ENCODE results near the gene C1orf141.
A peak's percentile ranks its signal among the peaks of the same experiment; 100 is the strongest.

Gene C1orf141

DNA sequence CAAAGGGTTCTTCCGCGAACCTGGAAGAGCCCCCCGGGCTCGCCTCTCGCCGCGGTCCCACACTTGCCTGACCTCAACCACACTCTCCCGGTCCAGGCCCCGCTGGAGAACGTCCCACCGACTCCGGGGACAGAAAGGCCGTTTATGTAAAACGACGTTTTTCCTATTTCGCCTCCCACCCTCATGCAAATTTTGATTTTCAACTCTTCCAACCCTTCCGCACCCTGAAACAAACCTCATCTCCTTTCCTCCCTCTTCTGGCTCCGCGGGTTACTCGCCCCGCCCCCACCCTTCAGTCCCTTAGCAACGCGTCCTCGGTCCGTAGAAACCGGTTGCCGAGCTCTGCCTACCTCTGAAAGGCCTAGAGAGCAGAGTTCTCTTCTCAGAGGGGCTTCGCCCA is at the start of gene C1orf141:
Gene C1orf141, minus strand, starts transcription at position 276 of the 400 bp plus-strand sequence. CDS start 7,730 bp downstream, outside the sequence.
- Mint-ChIP-seq H3K4me3 (peak within 1 kb of the TSS; percentile 83), H3K9me3 (no peaks in the 10 kb centered on the region), H3K36me3 (no peaks in the 10 kb centered on the region), H3K27ac (peak within 1 kb of the TSS; percentile 48), H3K4me1 (peaks cover 7% of the 10 kb centered on the region), H3K27me3 (peaks cover 3% of the 10 kb centered on the region)

DNA sequence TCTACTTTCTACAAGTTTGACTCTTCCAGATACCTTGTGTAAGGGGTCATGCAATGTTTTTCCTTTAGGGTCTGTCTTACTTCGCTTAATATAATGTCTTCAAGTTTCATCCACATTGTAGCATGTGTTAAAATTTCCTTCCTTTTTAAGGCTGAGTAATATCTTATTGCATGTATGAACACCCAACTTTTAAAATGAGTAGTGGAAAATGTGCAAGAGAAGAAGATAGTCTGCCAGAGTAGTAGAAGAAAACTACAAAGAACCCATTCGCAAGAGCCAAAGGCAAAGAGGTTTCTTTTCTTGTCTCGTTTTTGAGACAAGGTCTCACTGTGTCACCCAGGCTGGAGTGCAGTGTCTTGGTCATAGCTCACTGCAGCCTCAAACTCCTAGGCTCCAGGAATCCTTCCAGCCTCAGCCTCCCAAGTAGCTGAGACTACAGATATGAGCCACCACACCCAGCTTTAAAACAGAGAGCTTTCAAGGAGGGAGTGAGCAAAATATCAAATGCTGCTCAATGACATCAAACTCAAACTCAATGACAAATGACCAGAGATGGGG is 40.8 kb upstream of the C1orf141 start:
- Mint-ChIP-seq H3K27me3 (no peaks in the 10 kb centered on the region), H3K27ac (peak overlapping the region; percentile 95), H3K4me3 (peak overlapping the region; percentile 43), H3K4me1 (peaks cover 66% of the 10 kb centered on the region), H3K9me3 (no peaks in the 10 kb centered on the region), H3K36me3 (peaks cover 5% of the 10 kb centered on the region)

- no peaks in the 10 kb centered on the region for H3K27me3 Mint-ChIP-seq
- H3K27ac Mint-ChIP-seq, result peak overlapping the region; percentile 95
- H3K4me1 Mint-ChIP-seq, result peaks cover 71% of the 10 kb centered on the region
- peaks cover 5% of the 10 kb centered on the region for H3K36me3 Mint-ChIP-seq
- no peak overlapping the region for H3K4me3 Mint-ChIP-seq
- no peaks in the 10 kb centered on the region for H3K9me3 Mint-ChIP-seq
Measured at GRCh38 chr1:67174716-67175284, 40.0 kb upstream of the C1orf141 start.

DNA sequence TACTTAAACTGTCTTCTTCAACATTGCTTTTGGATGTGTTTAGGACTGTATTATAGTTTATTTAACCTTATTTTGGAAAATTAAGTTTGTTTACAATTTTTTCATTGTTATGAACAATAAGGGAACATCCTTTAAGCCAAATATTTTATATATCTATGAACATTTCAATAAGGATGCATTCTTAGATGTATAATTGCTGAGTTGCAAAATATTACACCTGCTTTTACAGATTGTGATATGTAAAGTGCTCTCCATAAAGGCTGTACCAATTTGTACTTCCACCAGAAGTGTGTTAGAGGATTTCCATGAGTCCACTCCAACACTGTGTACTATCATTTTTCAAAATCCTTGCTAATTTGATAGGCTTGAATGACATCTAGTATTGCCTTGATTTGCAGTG is 39.2 kb upstream of the C1orf141 start:
- no peak overlapping the region for H3K27ac Mint-ChIP-seq

GRCh38 chr1:67171978-67172377 is 37.2 kb upstream of the C1orf141 start:
- Mint-ChIP-seq H3K36me3 (peaks cover 5% of the 10 kb centered on the region), H3K9me3 (no peaks in the 10 kb centered on the region), H3K4me3 (peak overlapping the region; percentile 71), H3K27me3 (no peaks in the 10 kb centered on the region), H3K27ac (peak overlapping the region; percentile 97), H3K4me1 (peaks cover 70% of the 10 kb centered on the region)

More for the DNA sequence above, 39.2 kb upstream of the C1orf141 start:
- Mint-ChIP-seq H3K4me1 (peaks cover 70% of the 10 kb centered on the region), H3K4me3 (no peak overlapping the region), H3K36me3 (peaks cover 5% of the 10 kb centered on the region), H3K9me3 (no peaks in the 10 kb centered on the region), H3K27me3 (no peaks in the 10 kb centered on the region)

DNA sequence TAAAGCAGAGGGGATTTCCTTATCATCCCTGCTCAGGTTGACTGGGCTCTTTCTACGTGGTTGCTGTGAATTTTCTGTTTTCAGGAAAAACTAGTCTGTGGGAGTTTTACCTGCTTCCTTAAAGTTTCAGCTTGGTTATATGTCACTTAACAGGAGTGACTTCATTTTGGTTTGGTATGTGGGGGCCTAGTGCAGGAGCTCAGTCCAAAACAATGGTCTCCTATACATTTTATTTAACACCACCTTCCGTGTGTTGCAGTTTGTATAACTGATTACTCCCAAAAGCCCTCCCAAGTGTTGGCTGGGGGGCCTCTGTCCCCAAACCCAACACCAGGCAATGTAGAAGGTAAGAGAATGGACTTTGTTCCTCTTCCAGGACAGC is 36.8 kb upstream of the C1orf141 start:
- Mint-ChIP-seq H3K9me3 (no peaks in the 10 kb centered on the region), H3K27ac (peak overlapping the region; percentile 97), H3K4me3 (peak overlapping the region; percentile 71), H3K27me3 (no peaks in the 10 kb centered on the region), H3K36me3 (peaks cover 5% of the 10 kb centered on the region), H3K4me1 (peaks cover 70% of the 10 kb centered on the region)

- H3K27me3 Mint-ChIP-seq, result no peaks in the 10 kb centered on the region
- H3K4me1 Mint-ChIP-seq, result peaks cover 72% of the 10 kb centered on the region
- no peaks in the 10 kb centered on the region for H3K9me3 Mint-ChIP-seq
- H3K4me3 Mint-ChIP-seq, result peak overlapping the region; percentile 71
- H3K27ac Mint-ChIP-seq, result peak overlapping the region; percentile 97
- peaks cover 3% of the 10 kb centered on the region for H3K36me3 Mint-ChIP-seq
Measured at GRCh38 chr1:67170751-67171573, 36.2 kb upstream of the C1orf141 start.

DNA sequence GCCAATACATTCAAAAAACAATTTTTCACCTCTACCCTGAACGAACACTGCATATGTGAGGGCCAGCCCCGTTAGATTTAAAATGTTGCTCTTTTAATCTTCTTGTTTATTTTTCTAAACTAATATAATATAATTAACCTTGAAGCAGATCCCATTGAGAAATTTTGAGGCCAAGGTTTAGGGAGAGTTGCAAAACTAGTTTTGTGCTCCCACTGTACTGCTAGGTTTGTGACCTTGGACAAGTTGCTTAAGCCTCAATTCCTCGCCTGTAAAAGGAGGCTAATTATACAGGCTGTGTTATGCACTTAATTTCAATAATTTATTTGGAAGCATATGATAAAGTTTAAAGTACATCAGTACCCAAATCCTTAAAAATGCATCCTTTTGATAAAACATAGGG is 35.2 kb upstream of the C1orf141 start:
- Mint-ChIP-seq H3K4me3 (no peak overlapping the region), H3K4me1 (peaks cover 68% of the 10 kb centered on the region), H3K27ac (no peak overlapping the region), H3K9me3 (no peaks in the 10 kb centered on the region), H3K36me3 (no peaks in the 10 kb centered on the region), H3K27me3 (no peaks in the 10 kb centered on the region)

DNA sequence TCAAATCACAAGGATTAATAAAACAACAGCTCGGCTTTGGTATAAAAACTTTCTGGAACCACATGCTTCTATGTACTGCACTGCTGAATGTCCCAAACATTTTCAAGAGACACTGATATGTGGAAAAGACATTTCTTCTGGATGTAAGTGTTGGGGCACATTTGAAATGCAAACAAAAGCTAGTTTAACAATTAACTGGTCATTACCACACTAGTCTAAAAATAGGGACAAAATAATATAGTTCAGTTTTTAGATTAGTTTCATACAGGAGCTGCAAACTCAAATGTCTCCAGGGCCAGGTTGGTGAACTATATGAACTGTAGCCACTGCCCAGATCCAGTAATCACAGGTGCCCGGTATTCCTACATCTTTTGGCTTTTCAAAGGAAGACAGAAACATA is 34.7 kb upstream of the C1orf141 start:
- peaks cover 2% of the 10 kb centered on the region for H3K36me3 Mint-ChIP-seq

DNA sequence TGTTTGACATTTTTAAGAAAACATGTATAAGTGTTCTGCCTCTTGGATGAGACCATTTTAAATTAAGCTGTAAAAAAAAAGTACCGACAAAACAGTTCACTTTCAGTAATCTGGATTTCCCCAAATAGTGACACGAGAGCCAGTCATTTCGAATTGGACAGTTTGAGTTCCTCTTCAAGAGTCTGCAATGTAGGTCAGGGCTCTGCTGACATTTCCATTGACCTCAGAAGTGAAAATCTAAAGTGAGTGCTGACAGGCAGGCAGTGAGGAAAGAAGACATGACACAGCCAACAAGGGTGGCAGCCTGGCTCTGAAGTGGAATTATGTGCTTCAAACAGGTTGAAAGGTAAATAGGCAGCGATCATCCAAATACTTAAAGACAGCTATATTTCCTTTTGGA is 31.4 kb upstream of the C1orf141 start, which contains the start of gene IL23R:
Gene IL23R, plus strand, starts transcription at position 259 of the 400 bp plus-strand sequence. CDS start 1,667 bp downstream, outside the sequence.
- Mint-ChIP-seq H3K4me1 (peaks cover 52% of the 10 kb centered on the region), H3K36me3 (peaks cover 2% of the 10 kb centered on the region), H3K9me3 (no peaks in the 10 kb centered on the region), H3K27me3 (no peaks in the 10 kb centered on the region), H3K4me3 (peak within 1 kb of the TSS; percentile 57), H3K27ac (peak within 1 kb of the TSS; percentile 80)

More for the DNA sequence above, 34.7 kb upstream of the C1orf141 start:
- Mint-ChIP-seq H3K27me3 (no peaks in the 10 kb centered on the region), H3K9me3 (no peaks in the 10 kb centered on the region), H3K4me3 (no peak overlapping the region), H3K27ac (no peak overlapping the region), H3K4me1 (peaks cover 66% of the 10 kb centered on the region)

GRCh38 chr1:67165468-67166041 is 30.8 kb upstream of the C1orf141 start:
- H3K4me1 Mint-ChIP-seq, result peaks cover 46% of the 10 kb centered on the region
- H3K27ac Mint-ChIP-seq, result no peak overlapping the region
- H3K27me3 Mint-ChIP-seq, result no peaks in the 10 kb centered on the region
- H3K4me3 Mint-ChIP-seq, result no peak overlapping the region
- no peaks in the 10 kb centered on the region for H3K9me3 Mint-ChIP-seq
- peaks cover 2% of the 10 kb centered on the region for H3K36me3 Mint-ChIP-seq

- peak overlapping the region; percentile 26 for H3K4me3 Mint-ChIP-seq
- peaks cover 48% of the 10 kb centered on the region for H3K4me1 Mint-ChIP-seq
Measured at GRCh38 chr1:67162954-67163353, 28.2 kb upstream of the C1orf141 start.

GRCh38 chr1:67159233-67159632 is 24.5 kb upstream of the C1orf141 start:
- peak overlapping the region; percentile 1 for H3K4me3 Mint-ChIP-seq
- H3K9me3 Mint-ChIP-seq, result no peaks in the 10 kb centered on the region
- H3K27ac Mint-ChIP-seq, result peak overlapping the region; percentile 90
- H3K36me3 Mint-ChIP-seq, result no peaks in the 10 kb centered on the region
- H3K4me1 Mint-ChIP-seq, result peaks cover 40% of the 10 kb centered on the region
- H3K27me3 Mint-ChIP-seq, result peaks cover 2% of the 10 kb centered on the region

More at GRCh38 chr1:67162954-67163353, 28.2 kb upstream of the C1orf141 start:
- H3K27me3 Mint-ChIP-seq, result peaks cover 2% of the 10 kb centered on the region
- no peaks in the 10 kb centered on the region for H3K9me3 Mint-ChIP-seq
- peaks cover 2% of the 10 kb centered on the region for H3K36me3 Mint-ChIP-seq
- H3K27ac Mint-ChIP-seq, result peak overlapping the region; percentile 86

- peak overlapping the region; percentile 91 for H3K27ac Mint-ChIP-seq
Measured at GRCh38 chr1:67158401-67158800, 23.6 kb upstream of the C1orf141 start.

DNA sequence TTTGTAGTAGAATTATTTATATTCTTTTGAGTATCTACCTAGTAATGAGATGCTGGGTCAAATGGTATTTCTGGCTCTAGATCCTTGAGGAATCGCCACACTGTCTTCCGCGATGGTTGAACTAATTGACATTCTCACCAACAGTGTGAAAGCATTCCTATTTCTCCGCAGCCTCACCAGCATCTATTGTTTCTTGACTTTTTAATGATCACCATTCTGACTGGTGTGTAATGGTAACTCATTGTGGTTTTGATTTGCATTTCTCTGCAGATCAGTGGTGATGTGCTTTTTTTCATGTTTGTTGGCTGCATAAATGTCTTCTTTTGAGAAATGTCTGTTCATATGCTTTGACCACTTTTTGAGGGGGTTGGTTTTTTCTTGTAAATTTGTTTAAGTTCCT is 16.2 kb upstream of the C1orf141 start:
- Mint-ChIP-seq H3K4me1 (peaks cover 28% of the 10 kb centered on the region), H3K36me3 (no peaks in the 10 kb centered on the region), H3K9me3 (no peaks in the 10 kb centered on the region)

More at GRCh38 chr1:67158401-67158800, 23.6 kb upstream of the C1orf141 start:
- Mint-ChIP-seq H3K27me3 (peaks cover 2% of the 10 kb centered on the region), H3K9me3 (no peaks in the 10 kb centered on the region), H3K4me1 (peaks cover 34% of the 10 kb centered on the region), H3K36me3 (no peaks in the 10 kb centered on the region), H3K4me3 (no peak overlapping the region)

More for the DNA sequence above, 16.2 kb upstream of the C1orf141 start:
- Mint-ChIP-seq H3K4me3 (no peak overlapping the region), H3K27ac (no peak overlapping the region), H3K27me3 (no peaks in the 10 kb centered on the region)

Data from activated naive CD4-positive, alpha-beta T cell treated with anti-CD3 and anti-CD28 coated beads, Interleukin-2, amount 50 U/mL, for 24 hours (primary cell).